Left renal pelvis (tissue), 4 donors: ENCODE results near the gene SLC25A42. TPM values are rescaled to one million over a fixed set of nuclear protein-coding genes. Genes with fewer than 3 reads are reported as not detected.
"Not testable (repeated sequence)": the region's sequence is repeated elsewhere in the genome, so short reads cannot be mapped to it uniquely, and the experiment has no call there.

Source experiments
- DNase-seq, 4 donors: peaks; one replicate each; pipeline ENCODE4 v3.0.0-alpha.2; 2013; ENCODE audit warnings: low read depth in 4 of 4, low spot score in 3 of 4
- polyA plus RNA-seq, 4 donors: library from polyadenylated mRNA; unstranded; fragments of 120-200 nt; gene quantifications; one replicate each; pipeline ENCODE4 v1.2.1, GENCODE V29; 2013; ENCODE audit not compliant: insufficient read length in 4 of 4

Gene SLC25A42, protein sequence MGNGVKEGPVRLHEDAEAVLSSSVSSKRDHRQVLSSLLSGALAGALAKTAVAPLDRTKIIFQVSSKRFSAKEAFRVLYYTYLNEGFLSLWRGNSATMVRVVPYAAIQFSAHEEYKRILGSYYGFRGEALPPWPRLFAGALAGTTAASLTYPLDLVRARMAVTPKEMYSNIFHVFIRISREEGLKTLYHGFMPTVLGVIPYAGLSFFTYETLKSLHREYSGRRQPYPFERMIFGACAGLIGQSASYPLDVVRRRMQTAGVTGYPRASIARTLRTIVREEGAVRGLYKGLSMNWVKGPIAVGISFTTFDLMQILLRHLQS
- polyA plus RNA-seq: 10 to 100 TPM; 13.0 to 26.7 (median 16.8) TPM

DNA sequence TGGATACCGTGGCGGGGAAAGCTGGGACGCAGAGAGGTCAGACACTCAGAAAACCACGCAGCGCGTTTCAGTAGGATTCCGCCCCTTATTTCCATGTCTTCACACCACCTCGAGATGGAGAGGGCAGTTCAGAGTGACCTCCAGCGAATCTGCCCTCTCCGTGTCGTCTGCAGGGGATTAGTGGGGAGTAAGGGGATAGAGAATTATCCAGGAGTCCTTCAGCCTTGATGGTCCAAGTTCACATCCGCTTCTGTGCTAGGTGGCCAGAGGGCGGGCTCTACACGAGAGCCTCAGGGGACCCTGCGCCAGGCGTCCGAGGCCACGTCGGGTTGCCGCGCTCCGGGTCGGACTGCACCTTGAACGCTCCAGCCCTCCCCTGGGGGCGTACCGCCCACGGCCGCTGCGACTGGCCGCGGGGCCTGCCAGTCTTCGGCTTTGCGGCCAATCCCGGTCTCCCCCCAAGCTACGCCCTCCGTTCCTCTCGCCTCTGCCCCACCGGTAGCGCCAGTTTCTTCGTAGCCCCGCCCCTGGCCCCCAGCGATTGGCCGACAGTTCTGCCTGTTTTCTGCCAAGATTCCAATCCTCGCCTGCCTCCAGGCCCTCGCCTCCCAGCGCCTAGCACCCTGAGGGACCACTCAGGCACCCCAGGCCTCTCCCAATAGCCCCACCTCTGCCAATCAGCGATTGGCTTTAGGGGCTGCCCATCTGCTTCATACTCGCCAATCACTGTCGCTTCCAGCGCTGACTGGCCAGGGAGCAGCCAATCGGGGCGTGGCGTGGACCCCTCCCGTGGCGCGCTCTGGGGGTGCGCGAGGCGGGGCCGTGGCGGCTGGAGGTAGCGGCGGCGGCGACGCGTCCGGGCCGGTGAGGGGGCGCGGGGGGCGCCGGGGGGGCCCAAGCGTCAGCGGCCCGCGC, at the start of gene SLC25A42:
TSS of gene SLC25A42 (plus strand) at position 812 of the 915 bp plus-strand sequence. CDS start 32,131 bp downstream, outside the sequence.
- peak; percentile 98 to 99 (median 99) for DNase-seq

DNA sequence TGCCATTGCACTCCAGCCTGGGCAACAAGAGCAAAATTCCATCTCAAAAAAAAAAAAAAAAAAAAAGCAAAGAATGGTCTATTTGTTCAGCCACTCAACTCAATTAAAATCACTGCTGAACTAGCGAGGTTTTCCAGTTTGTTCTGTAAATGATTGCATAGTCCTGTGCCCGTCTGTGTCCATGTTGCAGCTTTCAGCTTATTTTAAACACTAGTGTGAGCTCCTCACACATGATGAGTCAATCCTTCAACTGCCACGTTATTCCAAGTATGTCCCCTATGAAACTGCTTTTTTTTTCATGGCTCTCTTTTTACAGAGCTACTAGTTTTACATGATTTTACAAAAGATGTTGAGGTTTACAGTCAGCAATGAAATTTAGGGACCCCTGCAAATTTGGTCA, 42.7 kb upstream of the SLC25A42 start:
- no peak for DNase-seq

DNA sequence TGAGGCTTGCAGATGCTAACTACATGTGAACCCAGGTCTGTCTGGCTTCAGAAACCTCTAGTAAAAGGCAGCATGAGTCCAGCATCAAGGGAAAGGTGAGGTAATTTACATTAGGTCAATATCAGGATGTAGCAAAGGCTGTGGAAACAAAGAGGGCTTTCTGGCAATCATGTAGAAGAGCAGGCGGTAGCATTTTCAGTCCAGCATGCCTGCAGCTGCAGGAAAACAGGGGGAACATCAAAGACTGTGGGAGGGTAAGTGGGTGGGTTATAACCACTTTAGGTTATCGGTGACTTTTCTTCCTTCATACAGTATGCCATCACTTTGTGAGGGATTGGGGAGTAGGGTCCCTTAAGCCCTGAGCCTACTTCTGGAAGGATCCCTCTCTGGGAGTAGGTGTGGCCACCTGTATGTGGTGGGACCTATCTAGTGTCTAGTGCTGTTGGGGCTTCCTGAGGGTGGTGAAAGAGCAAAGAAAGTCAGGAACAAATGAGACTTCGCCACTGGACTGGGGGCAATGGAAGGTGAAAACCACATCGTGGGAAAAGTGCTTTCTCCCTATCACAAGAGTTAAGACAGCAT, 41.3 kb upstream of the SLC25A42 start:
- no peak for DNase-seq

DNA sequence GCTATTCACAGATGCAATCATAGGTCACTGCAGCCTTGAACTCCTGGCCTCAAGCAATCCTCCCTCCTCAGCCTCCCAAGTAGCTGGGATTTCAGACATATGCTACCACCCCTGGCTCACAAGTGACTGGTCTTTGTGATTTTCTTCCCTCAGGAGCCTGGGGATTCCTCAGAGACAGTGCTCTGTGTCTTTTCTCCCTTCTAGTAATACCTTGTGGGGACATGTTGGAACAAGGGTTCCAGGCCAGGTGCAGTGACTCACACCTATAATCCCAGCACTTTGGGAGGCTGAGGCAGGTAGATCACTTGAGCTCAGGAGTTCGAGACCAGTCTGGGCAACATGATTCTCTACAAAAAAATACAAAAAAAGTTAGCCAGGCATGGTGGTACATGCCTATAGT, 40.4 kb upstream of the SLC25A42 start:
- DNase-seq: not testable (repeated sequence)

DNA sequence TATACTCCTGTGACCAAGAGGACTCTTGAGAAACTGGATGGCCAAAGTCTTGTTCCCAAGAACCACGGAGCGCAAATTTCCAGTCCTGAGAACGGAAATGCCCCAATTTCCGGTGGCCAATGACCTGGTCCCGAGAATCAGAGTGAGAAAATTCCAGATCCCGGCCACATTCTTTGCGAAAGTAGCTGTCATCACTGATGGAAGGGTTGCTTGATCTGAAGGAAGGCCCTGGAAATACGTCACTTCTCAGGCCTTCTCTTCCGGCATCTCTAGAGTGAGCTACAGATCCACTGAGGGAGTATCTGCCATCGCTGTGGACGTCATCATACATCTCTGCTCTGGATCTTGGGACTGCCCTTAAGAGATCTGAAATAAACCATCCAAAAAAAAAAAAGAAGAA, 37.9 kb upstream of the SLC25A42 start:
- no peak for DNase-seq

DNA sequence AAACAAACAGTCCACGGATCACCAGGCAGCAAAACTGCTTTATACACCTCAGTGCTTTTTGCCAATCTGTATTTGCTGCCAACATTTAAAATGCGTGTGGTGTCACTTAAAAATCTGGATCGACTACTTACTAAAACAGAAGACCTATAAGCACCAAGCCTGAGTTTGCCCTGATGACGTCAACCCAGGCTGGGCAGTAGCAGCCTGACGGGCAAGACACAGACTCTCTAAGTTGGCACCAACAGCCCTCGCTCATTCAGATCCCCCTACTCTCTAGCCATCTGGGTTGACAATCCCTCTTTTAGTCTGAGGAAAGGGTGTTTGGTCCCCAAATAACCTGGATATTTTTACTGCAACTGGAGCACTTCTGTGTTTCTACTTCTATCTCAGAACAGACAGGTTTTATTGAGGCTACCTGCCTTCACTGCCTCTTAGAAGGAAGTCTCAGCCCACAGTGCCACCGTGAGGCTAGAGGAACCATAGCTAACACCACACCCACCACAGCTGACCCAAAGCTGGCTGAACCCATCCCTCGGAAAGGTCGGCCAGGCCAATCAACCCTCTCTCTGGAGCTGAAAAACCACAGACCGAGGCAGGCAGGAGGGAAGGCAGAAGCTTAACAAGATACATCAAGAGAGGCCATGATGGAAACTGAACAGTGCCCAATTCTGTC, 37.4 kb upstream of the SLC25A42 start:
- no peak for DNase-seq

DNA sequence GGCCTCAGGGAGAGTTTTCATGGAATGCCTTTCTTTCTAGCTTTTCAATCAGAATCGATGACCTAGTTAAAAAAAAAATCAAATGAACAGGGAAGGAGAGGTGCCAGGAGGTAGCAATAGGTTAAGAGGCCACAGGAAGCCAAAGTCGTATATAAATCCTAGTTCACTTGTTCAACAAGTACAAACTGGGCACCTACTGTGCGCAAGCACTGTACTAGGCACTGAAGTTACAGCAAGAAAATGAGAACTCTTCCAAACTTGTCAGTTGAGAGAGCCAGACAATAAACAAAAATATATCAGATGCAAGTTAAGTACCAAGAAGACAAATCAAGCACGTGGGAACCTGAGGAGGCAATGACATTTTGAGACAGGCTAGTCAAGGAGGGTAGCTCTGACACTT, 36.6 kb upstream of the SLC25A42 start:
- no peak for DNase-seq

DNA sequence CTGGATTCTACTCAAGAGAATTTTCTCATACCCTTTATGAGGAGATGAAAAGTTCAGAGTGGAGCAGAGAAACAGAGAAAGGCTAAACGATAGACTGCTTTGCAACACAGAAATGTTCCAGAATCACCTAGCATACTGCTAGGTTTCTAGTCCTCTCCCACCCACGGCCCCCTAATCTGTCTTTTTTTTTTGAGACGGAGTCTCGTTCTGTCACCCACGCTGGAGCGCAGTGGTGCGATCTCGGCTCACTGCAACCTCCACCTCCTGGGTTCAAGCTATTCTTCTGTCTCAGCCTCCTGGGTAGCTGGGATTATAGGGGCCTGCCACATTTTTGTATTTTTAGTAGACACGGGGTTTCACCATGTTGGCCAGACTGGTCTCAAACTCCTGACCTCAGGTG, 35.3 kb upstream of the SLC25A42 start:
- no peak for DNase-seq

DNA sequence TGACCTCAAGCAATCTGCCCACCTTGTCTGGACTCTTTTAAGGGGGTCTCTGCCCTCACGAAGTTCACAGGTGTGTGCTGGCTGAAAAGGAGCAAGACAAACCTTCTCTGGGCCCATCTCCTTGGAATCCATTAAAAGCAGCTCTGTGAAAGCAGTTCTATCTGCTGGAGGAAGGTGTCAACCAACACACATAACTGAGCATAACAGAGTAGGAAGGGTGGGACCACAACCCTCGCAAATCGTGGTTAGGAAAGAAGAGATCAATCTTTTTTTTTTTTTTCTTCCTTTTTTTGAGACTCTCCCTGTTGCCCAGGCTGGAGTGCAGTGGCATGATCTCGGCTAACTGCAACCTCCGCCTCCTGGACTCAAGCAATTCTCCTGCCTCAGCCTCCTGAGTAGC, 31.9 kb upstream of the SLC25A42 start:
- no peak for DNase-seq

DNA sequence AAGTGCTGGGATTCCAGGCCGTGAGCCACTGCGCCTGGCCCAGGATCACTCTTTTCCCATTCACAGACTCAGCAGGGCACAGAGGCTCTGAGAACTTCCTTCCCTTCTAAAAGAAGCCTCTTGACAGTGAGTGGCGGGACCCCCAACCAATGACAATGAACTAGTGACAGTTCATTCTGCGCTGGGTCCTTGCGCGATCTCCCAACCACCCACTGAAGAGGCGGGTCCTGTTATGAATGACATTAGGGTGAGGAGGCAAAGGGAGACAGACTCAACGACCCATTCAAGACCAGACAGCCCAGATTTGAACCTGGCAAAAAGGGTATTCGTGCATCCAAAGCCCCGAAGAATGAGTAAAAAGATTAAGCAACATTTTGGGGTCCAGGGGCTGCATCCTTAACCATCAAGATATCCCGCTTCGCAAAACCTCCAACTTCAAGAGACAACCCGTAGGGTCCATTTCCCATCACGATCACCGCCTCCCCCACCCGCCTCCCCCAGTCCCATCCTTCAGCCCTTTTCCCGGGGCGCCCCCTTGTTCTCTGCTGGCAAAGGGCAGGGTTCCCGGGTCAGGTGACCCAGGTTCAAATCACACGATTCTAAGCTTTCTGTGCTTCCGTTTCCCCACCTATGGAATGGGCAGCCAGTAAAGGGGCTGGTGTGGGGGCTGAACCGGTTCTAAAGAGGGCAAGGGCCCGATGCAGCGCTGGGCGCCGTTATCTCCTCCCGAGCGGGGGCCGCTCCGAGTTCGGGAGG, 31.2 kb upstream of the SLC25A42 start:
- peak; percentile 72 to 85 (median 79) for DNase-seq

DNA sequence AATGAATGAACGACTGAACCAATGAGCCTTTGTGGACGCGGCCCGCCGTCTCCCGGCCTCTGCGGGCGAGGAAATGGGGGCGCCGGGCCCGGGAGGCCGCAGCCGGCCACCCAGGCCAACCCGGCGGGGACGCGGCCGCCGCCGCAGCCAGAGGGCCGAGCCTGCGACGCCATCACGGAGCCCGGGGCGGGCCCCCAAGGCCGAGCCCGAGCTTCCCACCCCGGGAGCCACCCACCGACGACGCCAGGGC, 30.7 kb upstream of the SLC25A42 start:
- DNase-seq: no peak

DNA sequence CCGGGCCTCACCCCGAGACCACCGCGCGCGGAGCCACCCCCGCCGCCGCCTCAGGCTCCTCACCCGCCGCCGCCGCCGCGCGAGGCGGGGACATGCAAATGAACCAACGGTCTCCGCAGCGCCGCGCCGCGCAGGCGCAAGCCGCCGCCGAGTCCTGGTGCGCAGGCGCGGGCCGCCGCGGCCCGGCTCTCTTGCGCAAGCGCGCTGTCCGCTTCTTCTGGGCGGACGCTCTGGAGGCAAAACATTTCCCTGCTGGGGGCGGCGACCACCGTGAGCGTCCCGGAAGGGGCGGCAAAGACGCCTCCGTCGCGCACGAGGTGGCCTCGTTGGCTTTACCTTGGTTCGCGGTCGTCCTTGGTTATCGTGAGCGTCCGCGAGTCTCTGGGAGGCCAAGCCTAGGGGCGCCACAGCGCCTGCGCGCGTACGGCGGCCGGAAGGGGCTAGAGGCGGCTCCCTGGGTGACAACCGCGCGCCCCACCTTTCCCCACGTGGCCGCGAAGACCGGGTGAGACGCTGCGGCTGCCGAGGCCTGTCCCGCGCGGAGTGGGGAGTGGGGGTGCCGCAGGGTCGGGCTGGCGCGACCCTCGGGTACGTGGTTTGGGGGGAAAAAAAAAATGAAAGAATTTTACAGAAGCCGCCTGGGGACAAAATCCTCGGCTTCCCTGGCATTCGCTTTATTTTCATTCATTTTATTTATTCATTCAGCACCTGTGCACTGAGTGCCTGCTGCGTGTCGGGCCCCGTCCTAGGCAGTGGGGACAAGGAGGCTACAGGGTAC, 30.2 kb upstream of the SLC25A42 start, which contains the start of the genes ARMC6 and SUGP2:
TSS of gene ARMC6 (plus strand) at position 178 of the 778 bp plus-strand sequence. CDS start 607 bp downstream, outside the sequence.
TSS of gene SUGP2 (minus strand) at position 92 of the 778 bp plus-strand sequence. CDS start 2,446 bp downstream, outside the sequence.
- peak; percentile 77 to 84 (median 80) for DNase-seq

DNA sequence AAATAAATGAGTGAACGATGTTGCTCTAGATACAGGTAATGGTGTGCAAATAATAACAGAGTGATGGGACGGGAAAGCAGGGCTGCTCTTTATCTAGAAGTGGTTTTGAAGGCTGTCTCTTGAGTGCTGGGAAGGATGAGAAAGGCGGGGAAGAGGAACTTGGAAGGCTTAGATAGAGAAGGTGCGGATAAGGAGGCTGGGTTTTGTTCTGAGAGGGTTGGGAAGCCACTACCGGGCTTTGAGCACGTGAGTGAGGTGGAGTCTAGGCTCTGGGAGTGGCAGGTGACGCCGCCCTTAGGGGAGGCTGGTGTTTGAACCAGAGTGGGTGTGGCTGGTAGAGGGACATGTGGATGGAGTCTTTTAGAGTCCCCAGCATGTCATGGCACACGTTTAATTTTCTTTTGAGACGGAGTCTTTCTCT, 29.6 kb upstream of the SLC25A42 start:
- no peak for DNase-seq

DNA sequence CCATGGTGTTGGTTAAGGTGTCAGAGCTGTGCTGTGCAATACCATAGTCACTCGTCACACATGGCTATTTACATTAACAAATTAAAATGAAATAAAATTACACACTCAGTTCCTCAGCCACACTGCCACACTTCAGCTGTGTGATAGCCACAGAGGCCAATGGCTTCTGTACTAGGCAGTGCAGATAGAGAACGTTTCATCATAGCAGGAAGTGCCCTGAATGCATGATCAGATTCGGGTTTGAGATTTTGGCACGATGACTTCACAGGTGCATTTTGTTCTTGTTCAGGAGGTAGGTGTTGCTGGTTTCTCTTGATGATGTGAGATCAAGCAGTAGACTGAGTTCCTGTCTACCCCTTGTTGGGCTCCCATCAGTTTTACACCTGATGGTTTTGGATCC, 23.9 kb upstream of the SLC25A42 start:
- no peak for DNase-seq

DNA sequence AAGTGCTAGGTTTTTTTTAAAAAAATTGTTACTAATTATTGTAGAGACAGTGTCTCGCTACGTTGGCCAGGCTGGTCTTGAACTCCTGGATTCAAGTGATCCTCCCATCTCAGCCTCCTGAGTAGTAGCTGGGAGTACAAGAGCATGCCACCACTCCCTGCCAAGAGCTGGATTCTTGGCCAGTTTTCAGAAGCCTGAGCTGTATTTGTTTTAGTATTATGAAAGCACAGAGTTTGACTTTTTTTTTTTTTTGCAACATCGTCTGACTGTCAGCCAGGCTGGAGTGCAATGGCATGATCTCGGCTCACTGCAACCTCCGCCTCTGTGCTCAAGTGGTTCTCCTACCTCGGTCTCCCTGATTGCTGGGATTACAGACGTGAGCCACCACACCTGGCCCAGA, 23.4 kb upstream of the SLC25A42 start:
- no peak for DNase-seq

DNA sequence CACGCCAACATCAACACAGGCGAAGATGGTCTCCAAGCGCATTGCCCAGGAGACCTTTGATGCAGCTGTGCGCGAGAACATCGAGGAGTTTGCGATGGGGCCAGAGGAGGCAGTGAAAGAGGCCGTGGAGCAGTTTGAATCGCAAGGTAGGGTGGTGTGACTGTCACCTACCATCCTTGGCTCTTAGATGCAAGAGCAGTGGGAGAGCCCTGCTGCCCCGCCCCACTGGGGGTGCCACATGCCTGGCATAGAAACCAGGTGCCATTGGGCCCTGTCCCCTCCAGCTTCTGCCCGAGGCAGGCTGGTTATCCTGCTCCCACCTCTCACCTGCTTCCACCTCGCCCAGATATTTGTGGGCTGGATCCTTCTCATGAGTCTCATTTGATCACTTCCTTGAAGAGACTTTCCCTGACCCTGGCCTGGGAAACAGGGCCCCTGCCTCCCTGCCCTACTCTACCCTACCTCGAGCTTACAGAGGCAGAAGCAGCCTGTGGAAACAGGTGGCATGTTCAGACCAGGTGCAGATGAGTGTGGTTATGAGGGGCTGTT, 21.0 kb upstream of the SLC25A42 start:
- DNase-seq: no peak

DNA sequence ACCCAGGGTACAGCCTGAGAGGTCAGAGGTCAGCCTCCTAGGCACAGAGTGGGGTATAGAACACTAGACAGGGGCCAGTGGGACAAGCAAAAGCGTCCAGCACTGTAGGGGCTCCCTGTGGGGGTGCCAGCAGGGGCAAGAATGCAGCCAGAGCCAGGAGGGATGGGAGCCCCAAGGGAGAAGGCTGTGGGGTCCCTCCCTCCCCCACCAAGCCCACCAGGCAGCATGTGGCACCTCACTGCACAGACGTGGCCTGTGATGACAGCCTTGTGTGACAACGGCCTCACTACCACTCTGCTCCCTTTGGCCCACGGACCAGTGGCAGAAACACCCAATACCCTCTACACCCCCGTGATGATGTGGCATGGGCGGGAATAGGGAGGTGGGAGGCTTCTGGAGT, 20.3 kb upstream of the SLC25A42 start:
- no peak for DNase-seq

DNA sequence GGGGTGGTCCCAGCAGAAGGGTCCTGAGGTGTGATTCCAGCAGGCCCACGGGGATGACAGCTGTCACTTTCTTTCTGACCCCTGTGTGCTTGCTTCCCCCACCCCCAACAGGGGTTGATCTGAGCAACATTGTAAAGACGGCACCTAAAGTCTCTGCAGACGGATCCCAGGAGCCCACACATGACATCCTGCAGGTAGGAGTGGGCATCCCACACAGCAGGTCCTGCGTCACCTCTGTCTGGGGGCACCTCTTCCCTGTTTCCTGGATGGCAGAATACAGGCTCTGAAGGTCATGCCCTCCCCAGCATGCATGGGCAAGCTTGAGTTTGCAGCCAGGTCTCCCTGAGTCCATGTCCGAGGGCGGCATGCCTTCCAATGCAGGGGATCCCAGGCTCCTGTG, 19.9 kb upstream of the SLC25A42 start:
- DNase-seq: no peak

DNA sequence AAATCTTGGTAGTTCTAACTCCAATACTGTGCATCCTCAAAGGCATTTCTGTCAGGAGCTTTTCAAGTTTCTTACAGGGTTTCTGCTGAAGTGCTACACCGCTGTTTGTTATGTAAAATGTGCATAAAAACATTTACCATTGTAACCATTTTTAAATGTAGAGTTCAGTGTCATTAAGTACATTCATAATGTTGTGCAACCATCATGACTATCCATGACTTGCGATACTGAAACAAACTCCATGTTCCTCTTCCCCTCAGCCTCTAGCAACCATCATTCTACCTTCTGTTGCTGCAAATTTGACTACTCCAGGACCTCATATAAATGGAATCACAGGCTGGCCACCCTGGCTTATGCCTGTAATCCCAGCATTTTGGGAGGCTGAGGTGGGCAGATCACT, 14.4 kb upstream of the SLC25A42 start:
- DNase-seq: no peak
